ENCODE data around the gene BACE2. TPM values are rescaled to one million over a fixed set of nuclear protein-coding genes. Genes with fewer than 3 reads are reported as not detected.

Gene BACE2
- total and polyA plus RNA-seq, 2 of the 4 experiments (the other 2 are of a cell fraction), result 17.0 to 35.5 TPM

- Histone ChIP-seq H3K4me3 (ENCODE audit: insufficient read depth, low read depth, low read length) (no peak overlapping the region), H3K4me2 (ENCODE audit: low read depth, low read length) (no peak overlapping the region), H2AK9ac (replicated peaks; ENCODE audit: low read depth, low read length, poor library complexity) (no peak overlapping the region), H3K79me1 (ENCODE audit: low read depth in 1 of 2, low read length in 2 of 2) (no peaks in the 10 kb centered on the region), H3K9me3 (ENCODE audit: control insufficient read depth, insufficient read depth, low read length) (no peaks in the 10 kb centered on the region), H2AK5ac (ENCODE audit: low read depth, low read length) (no peak overlapping the region), H3K9me1 (ENCODE audit: insufficient read depth, low read length) (no peaks in the 10 kb centered on the region), H2BK15ac (ENCODE audit: low read depth, low read length) (no peak overlapping the region), H4K5ac (ENCODE audit: low read depth, low read length) (no peak overlapping the region), H3K27ac (ENCODE audit: insufficient read depth, low read length) (no peak overlapping the region), H2BK120ac (ENCODE audit: low read depth, low read length) (no peak overlapping the region), H3K56ac (ENCODE audit: extremely low read depth, insufficient read depth, low read length) (no peak overlapping the region), H4K20me1 (ENCODE audit: insufficient read depth, low read length) (no peaks in the 10 kb centered on the region), H4K8ac (ENCODE audit: low read depth in 2 of 2, low read length in 2 of 2) (no peak overlapping the region), H3K18ac (ENCODE audit: low read depth, low read length) (no peak overlapping the region), H2BK20ac (ENCODE audit: low read depth, low read length) (no peak overlapping the region), H2BK5ac (ENCODE audit: low read depth, low read length, poor library complexity, severe bottlenecking) (no peak overlapping the region), H3K36me3 (ENCODE audit: control insufficient read depth, insufficient read depth, low read length) (no peaks in the 10 kb centered on the region), H3K23ac (ENCODE audit: low read depth, low read length) (no peak overlapping the region), H3K9ac (ENCODE audit: low read depth, low read length) (no peak overlapping the region), H3K27me3 (ENCODE audit: control insufficient read depth, insufficient read depth, low read length) (peaks cover 42% of the 10 kb centered on the region), H4K91ac (ENCODE audit: insufficient read depth, low read depth, low read length) (no peak overlapping the region), H3K14ac (replicated peaks; ENCODE audit: low read depth, low read length) (no peak overlapping the region), H2AFZ (replicated peaks; ENCODE audit: low read length, poor library complexity) (no peak overlapping the region), H3K4me1 (ENCODE audit: control insufficient read depth, insufficient read depth, low read length) (no peaks in the 10 kb centered on the region), H3K4ac (ENCODE audit: low read depth, low read length) (no peak overlapping the region)
- CTCF ChIA-PET, result no interaction called here
- WGBS, 2 experiments (ENCODE audit: extremely low coverage in 2 of 2, insufficient read length in 1 of 2), result no CpG with 5 or more reads among the region's 9 CpGs
- in situ Hi-C loops (cut with MboI; ENCODE audit: low sequenced_read_pairs) (no loop called here), intact Hi-C loops (cut with micrococcal nuclease) (no loop called here), dilution Hi-C loops (cut with HindIII; ENCODE audit: low sequenced_read_pairs, unreplicated experiment) (no loop called here)
- DNase-seq (no peak), ATAC-seq (ENCODE audit: low read depth) (no peak)
- POLR2A ChIA-PET (ENCODE audit: unreplicated experiment), result no interaction called here
- no TSS peak for BruUV-seq (replicated peaks)
- no peak for TF ChIP-seq RCOR1 (IDR thresholded peaks at IDR 0.05; ENCODE audit: insufficient replicate concordance, low read length)
- TF ChIP-seq MAZ (IDR thresholded peaks at IDR 0.05; ENCODE audit: borderline replicate concordance, low read depth, low read length), result no peak
- TF ChIP-seq NFE2L2 (IDR thresholded peaks at IDR 0.05; ENCODE audit: low read depth, low read length), result no peak
- TF ChIP-seq CTCF (conservative IDR thresholded peaks at IDR 0.05; ENCODE audit: low read depth, low read length), result no peak
- TF ChIP-seq BHLHE40 (IDR thresholded peaks at IDR 0.05; ENCODE audit: low read depth, low read length), result no peak
- no peak for TF ChIP-seq RFX5 (IDR thresholded peaks at IDR 0.05; ENCODE audit: low read depth, low read length)
- no peak for TF ChIP-seq RAD21 (IDR thresholded peaks at IDR 0.05; ENCODE audit: low read length)
- no peak for TF ChIP-seq POLR2A (IDR thresholded peaks at IDR 0.05; ENCODE audit: low read depth, low read length)
- no peak for TF ChIP-seq CEBPB (IDR thresholded peaks at IDR 0.05; ENCODE audit: low read depth, low read length)
- TF ChIP-seq SMC3 (IDR thresholded peaks at IDR 0.05; ENCODE audit: low read depth, low read length), result no peak
Observed at GRCh38 chr21:41318218-41318617, 150.3 kb downstream of the BACE2 start.

All from IMR-90 (cell line).